Spleen (tissue), 11 donors: ENCODE measurements around the gene CATSPER3. TPM values are rescaled to one million over a fixed set of nuclear protein-coding genes. Genes with fewer than 3 reads are reported as not detected.

Experiments
- DNase-seq: peaks from one replicate; pipeline ENCODE4 v3.0.0-alpha.2; 2020
- H3K27ac ChIP-seq, 8 donors: fragments of 200-600 bp; sonication (generic) in 7 of 8; 1 replicate in 4 of 8; 2 replicates in 4 of 8; pipeline versions ENCODE4 v1.5.0 to v1.8.0; 2016 to 2021; ENCODE audit warnings: inconsistent platforms in 4 of 8, mild to moderate bottlenecking in 4 of 8, moderate library complexity in 1 of 8
- H3K27me3 ChIP-seq, 7 donors: fragments of 200-600 bp; sonication (generic) in 6 of 7; replicated peaks in 1 of 7; 1 replicate in 4 of 7; 2 replicates in 3 of 7; pipeline versions ENCODE4 v1.5.0 to v1.8.0; 2016 to 2021; ENCODE audit warnings: inconsistent platforms in 3 of 7, mild to moderate bottlenecking in 1 of 7
- H3K36me3 ChIP-seq, 6 donors: fragments of 200-600 bp; sonication (generic) in 5 of 6; 1 replicate in 4 of 6; 2 replicates in 2 of 6; pipeline versions ENCODE4 v1.5.0 to v1.8.0; 2016 to 2021; ENCODE audit warnings: inconsistent platforms in 2 of 6
- H3K4me1 ChIP-seq, 6 donors: fragments of 200-600 bp; sonication (generic) in 5 of 6; 1 replicate in 3 of 6; 2 replicates in 3 of 6; pipeline versions ENCODE4 v1.5.0 to v1.8.0; 2016 to 2021; ENCODE audit warnings: inconsistent platforms in 3 of 6
- H3K4me3 ChIP-seq, 8 donors: fragments of 200-600 bp; sonication (generic) in 7 of 8; 1 replicate in 4 of 8; 2 replicates in 4 of 8; pipeline versions ENCODE4 v1.5.0 to v1.8.0; 2016 to 2021; ENCODE audit warnings: inconsistent platforms in 4 of 8, mild to moderate bottlenecking in 4 of 8, moderate library complexity in 2 of 8
- H3K9me3 ChIP-seq, 8 donors: fragments of 200-600 bp; sonication (generic) in 7 of 8; 1 replicate in 4 of 8; 2 replicates in 4 of 8; pipeline versions ENCODE4 v1.5.0 to v1.8.0; 2016 to 2021; ENCODE audit warnings: inconsistent platforms in 4 of 8
- CTCF ChIP-seq, 11 experiments: fragments of 200-600 bp in 7 of 11; fragments of 450-650 bp in 4 of 11; sonication (generic) in 4 of 11; IDR thresholded peaks in 8 of 11; conservative IDR thresholded peaks in 3 of 11; 1 replicate in 7 of 11; 2 replicates in 4 of 11; pipeline versions ENCODE4 v1.4.0 to v1.8.0; 2016 to 2021; ENCODE audit warnings: antibody characterized with exemption in 11 of 11, inconsistent platforms in 4 of 11, mild to moderate bottlenecking in 1 of 11
- POLR2A ChIP-seq, 3 donors: fragments of 450-650 bp; IDR thresholded peaks; one replicate each; pipeline ENCODE4 v1.5.1; 2017; ENCODE audit warnings: antibody characterized with exemption in 3 of 3, mild to moderate bottlenecking in 1 of 3
- POLR2AphosphoS5 ChIP-seq, 3 donors: sonication (generic); formaldehyde crosslinking; IDR thresholded peaks; one replicate each; pipeline ENCODE4 v1.5.1; 2017; ENCODE audit warnings: antibody characterized with exemption in 3 of 3
- WGBS, 5 donors: extraction: QIAGEN DNeasy Blood & Tissue Kit in 3 of 5; methylation state at CpG; one replicate each; pipeline versions ENCODE4 v1.1.5 to v1.1.7; 2013 to 2018; 5-methylcytosine and 5-hydroxymethylcytosine counted together
- intact Hi-C: fragments of 100-400 bp; cut with DNase I; formaldehyde crosslinking; loops from one replicate; pipeline ENCODE4 v1.15.0; 2023; ENCODE audit warnings: low total_unique reads
- polyA plus RNA-seq, 3 donors: library from polyadenylated mRNA; stranded (reverse); fragments of 200-250 nt; gene quantifications; one replicate each; pipeline ENCODE4 v1.2.1, GENCODE V29; 2013
- total RNA-seq, 7 donors: library from RNA; depleted of rRNA in 3 of 7; stranded (reverse); fragments of >200 nt in 3 of 7; fragmentation: NEBNext Ultra II Directional in 4 of 7; extraction: Animal tissue kit (Norgen Biotek cat#: 25700) in 4 of 7; gene quantifications; one replicate each; pipeline versions ENCODE4 v1.1.0 to v1.2.1, GENCODE V29; 2016 to 2021
- donor health status: healthy with polysubstance abuse.
- donor health status: DM: no; HTN: no; CAD: no; lungs with moderate emphysema.
- donor health status: DM: no; HTN: no; CAD: no.
- donor health status: Bipolar disorder and iron deficiency.
- donor health status: healthy.
- donor health status: DM: no; HTN: no; CAD: no.
- donor health status: DM: yes; HTN: yes; CAD: no.

CATSPER3 gene
- total and polyA plus RNA-seq, 10 donors, result 0.35 to 0.89 (median 0.44) TPM; not detected in 3

DNA sequence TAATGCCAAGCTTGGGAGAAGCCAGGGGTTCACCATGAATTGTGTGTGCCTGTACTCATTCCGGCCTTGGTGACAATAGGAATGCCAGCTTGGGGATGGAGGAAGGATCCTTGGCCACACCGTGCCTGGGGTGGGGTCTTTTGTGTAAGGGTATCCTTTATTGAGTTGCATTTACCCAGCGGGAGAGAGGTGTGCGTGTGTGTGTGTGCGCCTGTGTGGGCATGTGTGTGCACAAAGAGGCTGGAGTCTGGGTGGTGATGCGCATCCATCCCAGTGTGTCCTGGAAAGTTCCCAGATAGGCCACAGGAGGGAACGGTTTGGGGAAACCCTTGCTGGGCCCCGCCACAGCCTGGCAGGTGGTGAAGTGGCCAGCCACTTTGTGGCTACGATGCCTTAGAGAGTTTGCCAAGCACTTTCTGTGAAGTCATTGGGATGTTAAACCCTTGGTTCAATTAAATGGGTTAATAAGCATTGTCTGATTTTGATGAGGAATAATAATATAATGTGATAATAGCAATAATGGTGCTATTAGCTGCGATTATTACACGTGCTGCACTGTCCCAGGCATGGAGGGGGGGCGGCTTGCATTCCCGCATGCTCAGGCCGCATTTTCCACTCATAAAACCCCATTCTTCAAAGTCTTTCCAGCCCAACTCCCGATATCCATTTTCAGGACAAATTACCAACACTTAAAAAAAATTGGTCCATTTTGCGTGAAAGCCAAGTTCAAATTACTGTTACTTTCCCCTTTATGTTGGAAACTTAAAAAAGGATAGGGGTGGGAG lies 52.6 kb downstream of the CATSPER3 start:
- H3K9me3 ChIP-seq, result no peaks in the 10 kb centered on the region
- intact Hi-C loops, result no loop called here
- peak; percentile 37 for DNase-seq

DNA sequence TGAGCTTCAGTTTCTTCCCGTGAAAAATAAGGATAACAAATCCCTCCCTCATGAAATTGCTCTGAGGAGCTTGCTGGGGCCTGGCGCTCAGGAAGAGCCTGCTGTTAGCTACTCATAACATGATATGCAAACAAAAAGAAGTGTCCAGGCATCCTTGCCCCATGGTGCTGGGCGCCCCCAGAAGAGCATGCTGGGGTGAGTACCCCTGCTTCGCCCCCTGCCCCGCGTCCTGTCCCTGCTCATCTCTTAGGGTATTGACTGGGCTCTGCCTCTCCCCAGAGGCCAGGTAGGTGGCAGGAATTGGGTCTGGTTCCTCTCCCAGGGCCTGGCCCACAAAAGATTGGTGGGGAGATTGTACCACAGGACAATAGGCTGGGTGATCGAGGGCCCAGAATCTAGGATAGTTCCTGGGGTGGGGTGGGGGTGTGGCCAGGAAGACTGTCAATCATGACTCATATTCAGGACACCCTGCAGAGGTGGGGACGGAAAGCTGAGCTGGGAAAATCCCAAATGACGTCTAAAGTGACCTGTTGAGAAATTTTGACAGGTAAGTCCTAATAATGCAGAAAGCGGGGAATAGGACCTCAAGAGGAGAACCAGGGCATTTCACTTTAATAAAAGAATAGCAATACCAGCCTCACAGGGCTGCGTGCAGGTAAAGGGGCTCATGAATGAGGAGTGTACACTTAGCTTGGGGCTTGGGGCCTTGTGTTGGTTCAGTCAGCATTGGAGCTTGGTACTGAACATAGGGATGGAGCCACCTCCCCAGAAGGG lies 57.4 kb downstream of the CATSPER3 start:
- peaks cover 0 to 10% (median 0%) of the 10 kb centered on the region in 8 donors for H3K9me3 ChIP-seq
- no peaks in the 10 kb centered on the region for H3K36me3 ChIP-seq
- DNase-seq, result peak; percentile 51
- no peak for TF ChIP-seq CTCF (IDR thresholded peaks at IDR 0.05 in 8 of 11, conservative IDR thresholded peaks at IDR 0.05 in 3 of 11)
- TF ChIP-seq POLR2A (IDR thresholded peaks at IDR 0.05), result no peak
- no peak for TF ChIP-seq POLR2AphosphoS5 (IDR thresholded peaks at IDR 0.05)
- peaks cover 16 to 63% (median 42%) of the 10 kb centered on the region in 7 donors for H3K27me3 ChIP-seq
- 83 to 92% (median 90%) methylated on average over 10 to 11 of the region's 11 CpGs for WGBS, 5 donors
- intact Hi-C loops, result no loop called here
- no peak overlapping the region for H3K4me3 ChIP-seq
- H3K4me1 ChIP-seq, result peaks cover 0 to 25% (median 13%) of the 10 kb centered on the region in 6 donors
- H3K27ac ChIP-seq, result no peak overlapping the region

More for the DNA sequence above, 52.6 kb downstream of the CATSPER3 start:
- peaks cover 0 to 15% (median 0%) of the 10 kb centered on the region in 7 donors for H3K27me3 ChIP-seq
- H3K4me1 ChIP-seq, result no peaks in the 10 kb centered on the region
- H3K27ac ChIP-seq, result no peak overlapping the region
- no peak for TF ChIP-seq CTCF (IDR thresholded peaks at IDR 0.05 in 8 of 11, conservative IDR thresholded peaks at IDR 0.05 in 3 of 11)
- no peak for TF ChIP-seq POLR2A (IDR thresholded peaks at IDR 0.05)
- TF ChIP-seq POLR2AphosphoS5 (IDR thresholded peaks at IDR 0.05), result no peak
- H3K4me3 ChIP-seq, result no peak overlapping the region
- 84 to 94% (median 85%) methylated on average over 16 of the region's 16 CpGs for WGBS, 5 donors
- no peaks in the 10 kb centered on the region for H3K36me3 ChIP-seq

DNA sequence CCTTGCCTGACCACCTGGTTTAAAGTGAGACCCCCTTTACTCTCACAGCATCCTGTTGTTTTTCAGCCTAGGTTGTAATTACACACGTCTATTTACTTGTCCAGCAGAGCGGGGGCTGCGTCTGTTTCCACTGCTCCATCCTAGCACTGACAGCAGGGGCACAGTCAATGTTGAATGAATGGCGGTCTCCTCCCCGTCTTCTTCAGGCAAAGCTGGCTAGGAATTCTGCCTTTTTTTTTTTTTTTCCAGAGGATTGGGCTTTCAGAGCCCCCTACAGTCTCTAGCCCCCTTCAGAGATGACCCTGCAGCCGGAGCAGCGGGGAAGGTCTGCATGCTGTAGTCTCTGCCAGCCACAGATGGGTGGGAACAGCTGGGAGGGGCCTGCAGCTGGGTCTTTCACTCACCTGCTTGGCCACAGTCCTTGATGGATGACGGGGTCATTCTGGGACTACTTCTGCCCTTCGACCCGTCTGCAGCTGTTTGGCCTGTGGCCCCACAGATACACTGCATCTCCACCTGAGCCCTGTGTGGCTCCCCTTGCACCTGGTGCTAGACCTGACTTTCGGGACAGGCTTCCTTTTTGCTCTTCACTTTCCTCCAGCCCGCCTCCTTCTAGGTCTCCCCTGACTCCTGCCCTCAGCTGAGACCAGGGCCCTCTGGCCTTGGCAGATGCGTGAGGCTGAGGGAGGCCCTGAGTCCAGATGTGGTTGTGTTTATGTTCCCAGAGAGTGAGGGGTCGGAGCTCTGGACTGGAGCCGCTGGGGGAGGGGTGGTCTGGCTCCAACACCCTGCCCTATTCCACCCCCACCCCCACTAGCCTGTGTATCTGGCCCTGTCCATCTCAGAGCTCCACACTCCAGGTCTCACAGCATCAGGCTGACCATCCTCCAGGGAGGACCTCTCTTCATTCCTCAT lies 58.3 kb downstream of the CATSPER3 start:
- peaks cover 4 to 33% (median 21%) of the 10 kb centered on the region in 6 donors for H3K4me1 ChIP-seq
- no peaks in the 10 kb centered on the region for H3K36me3 ChIP-seq
- 83 to 88% (median 87%) methylated on average over 15 of the region's 15 CpGs for WGBS, 5 donors
- H3K27ac ChIP-seq, result no peak overlapping the region
- peaks cover 18 to 71% (median 51%) of the 10 kb centered on the region in 7 donors for H3K27me3 ChIP-seq
- TF ChIP-seq POLR2A (IDR thresholded peaks at IDR 0.05) (no peak), CTCF (IDR thresholded peaks at IDR 0.05 in 8 of 11, conservative IDR thresholded peaks at IDR 0.05 in 3 of 11) (no peak), POLR2AphosphoS5 (IDR thresholded peaks at IDR 0.05) (no peak)
- peaks cover 0 to 10% (median 0%) of the 10 kb centered on the region in 8 donors for H3K9me3 ChIP-seq
- H3K4me3 ChIP-seq, result no peak overlapping the region
- intact Hi-C loops, result no loop called here
- peak; percentile 39 for DNase-seq
